Measurements from ENCODE around the gene ARPP21.

- no peak for TF ChIP-seq POLR2AphosphoS5 (IDR thresholded peaks at IDR 0.05)
- no peak for TF ChIP-seq CTCF (IDR thresholded peaks at IDR 0.05 in 8 of 11, conservative IDR thresholded peaks at IDR 0.05 in 3 of 11)
- no peak for TF ChIP-seq POLR2A (IDR thresholded peaks at IDR 0.05)
These were observed 40.2 kb downstream of the ARPP21 start for GRCh38 chr3:35679409-35680080.
